B cell (primary cell): ENCODE data around the gene LIPE. TPM values are rescaled to one million over a fixed set of nuclear protein-coding genes. Genes with fewer than 3 reads are reported as not detected.

Source experiments
- ATAC-seq: fragments of 200-7000 bp; cut with Tn5 transposase; one replicate; pipeline ENCODE4 v1.10.0; 2021; ENCODE audit warnings: low read depth, mild to moderate bottlenecking, moderate number of reproducible peaks, moderate library complexity
- CTCF ChIA-PET: fragments of 350-600 bp; sonication (Branson Sonifier 250); formaldehyde crosslinking; loops from one replicate; lab custom pipeline; 2021; ENCODE audit warnings: antibody characterized with exemption, inconsistent platforms; lab: Charles Lee
- POLR2A ChIA-PET: fragments of 350-600 bp; sonication (Branson Sonifier 250); formaldehyde crosslinking; loops from one replicate; lab custom pipeline; 2021; ENCODE audit warnings: antibody characterized with exemption; lab: Charles Lee
- DNase-seq: peaks from one replicate; pipeline ENCODE4 v3.0.0; 2013
- H2AFZ ChIP-seq: 2 replicates; pipeline ENCODE4 v1.6.1; 2012; ENCODE audit warnings: mild to moderate bottlenecking, low read depth, low read length; ENCODE audit not compliant: insufficient read depth, poor library complexity, severe bottlenecking
- H3K27ac ChIP-seq, 2 donors: 1 replicate in 1 of 2; 2 replicates in 1 of 2; pipeline ENCODE4 v1.5.1; 2012 to 2013; ENCODE audit warnings: low read length in 2 of 2, mild to moderate bottlenecking in 2 of 2, moderate library complexity in 1 of 2
- H3K27me3 ChIP-seq, 4 experiments: fragments of 200-600 bp in 1 of 4; sonication (generic) in 1 of 4; replicated peaks in 1 of 4; 1 replicate in 2 of 4; 2 replicates in 2 of 4; pipeline versions ENCODE4 v1.6.1 to v1.7.0; 2013 to 2016; ENCODE audit warnings: low read length in 3 of 4, mild to moderate bottlenecking in 2 of 4, mixed read lengths in 1 of 4, moderate library complexity in 1 of 4; ENCODE audit not compliant: insufficient read depth in 4 of 4, control insufficient read depth in 3 of 4; ENCODE audit errors: control extremely low read depth in 1 of 4
- H3K36me3 ChIP-seq, 2 experiments: replicated peaks in 1 of 2; 1 replicate in 1 of 2; 2 replicates in 1 of 2; pipeline versions ENCODE4 v1.6.1 to v1.7.1; 2013; ENCODE audit warnings: low read length in 1 of 2; ENCODE audit not compliant: insufficient read depth in 2 of 2, control insufficient read depth in 1 of 2; ENCODE audit errors: control extremely low read depth in 1 of 2, extremely low read depth in 1 of 2
- H3K4me1 ChIP-seq, 2 donors: fragments of 200-600 bp in 1 of 2; sonication (generic) in 1 of 2; 1 replicate in 1 of 2; 2 replicates in 1 of 2; pipeline versions ENCODE4 v1.5.1 to v1.6.1; 2013 to 2017; ENCODE audit warnings: low read length in 2 of 2; ENCODE audit not compliant: control insufficient read depth in 2 of 2, insufficient read depth in 2 of 2
- H3K4me2 ChIP-seq: replicated peaks from 2 replicates; pipeline ENCODE3; 2012; ENCODE audit warnings: mild to moderate bottlenecking, low read depth, low read length; ENCODE audit not compliant: poor library complexity, severe bottlenecking
- H3K4me3 ChIP-seq, 5 experiments: fragments of 200-600 bp in 1 of 5; sonication (generic) in 1 of 5; 1 replicate in 3 of 5; 2 replicates in 2 of 5; pipeline versions ENCODE4 v1.5.1 to v1.7.0; 2011 to 2016; ENCODE audit warnings: low read length in 4 of 5, mild to moderate bottlenecking in 4 of 5, low read depth in 2 of 5, control low read depth in 1 of 5, moderate library complexity in 1 of 5; ENCODE audit not compliant: insufficient read depth in 1 of 5; ENCODE audit errors: control extremely low read depth in 1 of 5, extremely low read depth in 1 of 5
- H3K79me2 ChIP-seq: fragments of 200-600 bp; sonication (generic); one replicate; pipeline ENCODE4 v1.6.0; 2016; ENCODE audit warnings: low read length; ENCODE audit not compliant: control insufficient read depth, insufficient read depth
- H3K9ac ChIP-seq: fragments of 200-600 bp; sonication (generic); 2 replicates; pipeline ENCODE4 v1.6.1; 2017; ENCODE audit warnings: mild to moderate bottlenecking, low read length, moderate library complexity
- H3K9me3 ChIP-seq, 3 donors: one replicate each; pipeline versions ENCODE4 v1.6.1 to v1.7.1; 2013; ENCODE audit warnings: low read length in 2 of 3; ENCODE audit not compliant: control insufficient read depth in 2 of 3, insufficient read depth in 1 of 3; ENCODE audit errors: control extremely low read depth in 1 of 3
- H4K20me1 ChIP-seq: 2 replicates; pipeline ENCODE4 v1.6.0; 2012; ENCODE audit warnings: mild to moderate bottlenecking, low read length; ENCODE audit not compliant: insufficient read depth, control insufficient read depth, poor library complexity, severe bottlenecking
- H3K27ac Mint-ChIP-seq: one replicate; pipeline ENCODE4 v1.8.0; 2021; ENCODE audit warnings: mixed read lengths
- H3K27me3 Mint-ChIP-seq: one replicate; pipeline ENCODE4 v1.8.0; 2021; ENCODE audit warnings: mixed read lengths
- H3K4me1 Mint-ChIP-seq: one replicate; pipeline ENCODE4 v1.8.0; 2021; ENCODE audit warnings: mixed read lengths
- H3K4me3 Mint-ChIP-seq: one replicate; pipeline ENCODE4 v1.8.0; 2021; ENCODE audit warnings: mixed read lengths
- H3K9me3 Mint-ChIP-seq: one replicate; pipeline ENCODE4 v1.8.0; 2022; ENCODE audit warnings: mixed read lengths; ENCODE audit not compliant: insufficient read depth
- EZH2 ChIP-seq: IDR thresholded peaks from 2 replicates; pipeline ENCODE4 v1.6.1; 2012; ENCODE audit warnings: borderline replicate concordance, low read depth, mild to moderate bottlenecking, moderate library complexity, low read length; ENCODE audit not compliant: insufficient read depth, poor library complexity, severe bottlenecking
- WGBS: methylation state at CpG from one replicate; pipeline ENCODE4 v1.1.5; 2013; ENCODE audit warnings: missing lambda C conversion rate; ENCODE audit not compliant: insufficient coverage; 5-methylcytosine and 5-hydroxymethylcytosine counted together
- intact Hi-C: fragments of 100-400 bp; cut with micrococcal nuclease; formaldehyde crosslinking; loops from one replicate; pipeline ENCODE4 v1.10.0; 2022
- polyA plus RNA-seq: library from polyadenylated mRNA; depleted of rRNA; stranded (reverse); fragments of >200 nt; gene quantifications from 2 replicates; pipeline ENCODE4 v1.2.3, GENCODE V29; 2012
- total RNA-seq, 2 donors: library from RNA; stranded (reverse); fragments of 120-200 nt in 1 of 2; gene quantifications; 1 replicate in 1 of 2; 2 replicates in 1 of 2; pipeline versions ENCODE4 v1.2.3 to v1.2.4, GENCODE V29; 2013 to 2022
- TF ChIP-seq, protein P1 (sequence below): fragments of 200-600 bp; IDR thresholded peaks from one replicate; pipeline ENCODE4 v1.8.0; 2022; ENCODE audit warnings: antibody characterized with exemption, mild to moderate bottlenecking

LIPE gene
- total and polyA plus RNA-seq, 2 donors (not counting 1 experiment from before 2014, with no cell fraction given), result 46.9 to 49.4 TPM

DNA sequence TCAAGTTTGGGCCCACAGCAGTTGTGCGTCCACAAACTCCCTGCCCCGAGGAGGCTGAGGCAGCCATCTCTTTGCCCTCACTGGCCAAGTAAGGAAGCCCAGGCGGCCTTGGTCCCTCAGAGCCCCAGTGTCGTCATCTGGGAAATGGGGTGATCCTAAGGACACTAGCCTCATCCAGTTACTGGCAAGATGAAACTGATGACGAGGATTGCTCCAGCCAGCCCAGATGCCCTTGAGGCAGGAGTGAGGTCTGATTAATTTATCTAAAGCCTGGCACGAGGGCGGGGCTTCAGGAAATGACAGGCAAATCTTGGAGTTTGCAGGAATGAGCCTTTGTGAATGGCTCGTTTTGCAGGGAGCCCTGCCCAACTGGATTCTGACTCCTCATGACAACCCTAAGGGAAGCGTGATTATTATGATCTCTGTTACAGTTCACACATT lies 5.6 kb downstream of the LIPE start:
- H3K9ac ChIP-seq, result peak overlapping the region; percentile 97
- no peak for TF ChIP-seq EZH2
- peaks cover 22 to 40% of the 10 kb centered on the region in 2 donors for H3K4me1 ChIP-seq
- H3K9me3 ChIP-seq, result peaks cover 0 to 5% (median 0%) of the 10 kb centered on the region in 3 donors
- peaks cover 55% of the 10 kb centered on the region for H4K20me1 ChIP-seq
- Mint-ChIP-seq H3K27ac (peak overlapping the region; percentile 99), H3K9me3 (no peaks in the 10 kb centered on the region), H3K4me3 (peak overlapping the region; percentile 98), H3K4me1 (peaks cover 49% of the 10 kb centered on the region), H3K27me3 (no peaks in the 10 kb centered on the region)
- H3K36me3 ChIP-seq, result peaks cover 0 to 9% of the 10 kb centered on the region in 2 experiments
- no peak overlapping the region for H2AFZ ChIP-seq
- peak overlapping the region; percentile 78 to 85 for H3K27ac ChIP-seq
- H3K4me3 ChIP-seq, result no peak overlapping the region
- no peak for ATAC-seq
- DNase-seq, result no peak
- peak overlapping the region; percentile 98 for H3K4me2 ChIP-seq
- H3K27me3 ChIP-seq, result no peaks in the 10 kb centered on the region
- CTCF ChIA-PET, result interaction anchor here (0.8 to 3.8 kb wide), 3 partner anchors 17 to 25 kb away, joined by 3 to 17 read pairs (median 16); partner anchors contain the start of gene CXCL17
- H3K79me2 ChIP-seq, result peaks cover 52% of the 10 kb centered on the region
- POLR2A ChIA-PET, result no interaction called here
- WGBS, result 91% methylated on average over 9 of the region's 9 CpGs
- intact Hi-C loops, result loop anchor here (1.0 to 5.0 kb wide), 3 partner anchors 17 to 294 kb away; no protein-coding TSS in a partner anchor

DNA sequence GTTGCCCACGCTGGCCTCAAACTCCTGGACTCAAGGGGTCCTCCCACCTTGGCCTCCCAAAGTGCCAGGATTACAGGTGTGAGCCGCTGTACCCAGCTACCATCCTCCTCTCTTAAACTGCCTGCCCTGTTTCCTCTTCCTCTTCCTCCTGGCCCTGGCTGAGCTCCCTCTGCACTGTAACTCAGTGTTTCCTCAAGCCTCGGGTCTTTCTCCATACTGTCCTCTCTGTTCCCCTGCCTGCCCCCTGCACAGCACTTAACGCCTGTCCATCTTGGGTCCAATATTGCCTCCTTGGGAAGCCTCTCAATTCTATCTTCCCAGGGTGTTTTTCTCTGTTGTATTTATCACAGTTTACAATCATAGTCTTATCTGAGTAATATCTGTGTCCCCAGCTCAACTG lies 6.1 kb downstream of the LIPE start:
- CTCF ChIA-PET, result interaction anchor here (0.8 to 3.8 kb wide), 3 partner anchors 18 to 24 kb away, joined by 3 to 17 read pairs (median 16); partner anchors contain the start of gene CXCL17
- Mint-ChIP-seq H3K4me1 (peaks cover 49% of the 10 kb centered on the region), H3K9me3 (no peaks in the 10 kb centered on the region), H3K27ac (peak overlapping the region; percentile 70), H3K27me3 (no peaks in the 10 kb centered on the region), H3K4me3 (peak overlapping the region; percentile 98)
- no peak overlapping the region for H3K9ac ChIP-seq
- intact Hi-C loops, result loop anchor here (5.0 kb wide), 1 partner anchor 294 kb away; no protein-coding TSS in a partner anchor
- peak overlapping the region; percentile 78 to 85 for H3K27ac ChIP-seq
- POLR2A ChIA-PET, result no interaction called here
- H3K79me2 ChIP-seq, result peaks cover 52% of the 10 kb centered on the region
- TF ChIP-seq, protein P1, sequence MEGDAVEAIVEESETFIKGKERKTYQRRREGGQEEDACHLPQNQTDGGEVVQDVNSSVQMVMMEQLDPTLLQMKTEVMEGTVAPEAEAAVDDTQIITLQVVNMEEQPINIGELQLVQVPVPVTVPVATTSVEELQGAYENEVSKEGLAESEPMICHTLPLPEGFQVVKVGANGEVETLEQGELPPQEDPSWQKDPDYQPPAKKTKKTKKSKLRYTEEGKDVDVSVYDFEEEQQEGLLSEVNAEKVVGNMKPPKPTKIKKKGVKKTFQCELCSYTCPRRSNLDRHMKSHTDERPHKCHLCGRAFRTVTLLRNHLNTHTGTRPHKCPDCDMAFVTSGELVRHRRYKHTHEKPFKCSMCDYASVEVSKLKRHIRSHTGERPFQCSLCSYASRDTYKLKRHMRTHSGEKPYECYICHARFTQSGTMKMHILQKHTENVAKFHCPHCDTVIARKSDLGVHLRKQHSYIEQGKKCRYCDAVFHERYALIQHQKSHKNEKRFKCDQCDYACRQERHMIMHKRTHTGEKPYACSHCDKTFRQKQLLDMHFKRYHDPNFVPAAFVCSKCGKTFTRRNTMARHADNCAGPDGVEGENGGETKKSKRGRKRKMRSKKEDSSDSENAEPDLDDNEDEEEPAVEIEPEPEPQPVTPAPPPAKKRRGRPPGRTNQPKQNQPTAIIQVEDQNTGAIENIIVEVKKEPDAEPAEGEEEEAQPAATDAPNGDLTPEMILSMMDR, result no peak
- TF ChIP-seq EZH2, result no peak
- no peak overlapping the region for H2AFZ ChIP-seq
- DNase-seq (no peak), ATAC-seq (no peak)
- peaks cover 22 to 40% of the 10 kb centered on the region in 2 donors for H3K4me1 ChIP-seq
- H3K4me2 ChIP-seq, result peak overlapping the region; percentile 98
- no peak overlapping the region for H3K4me3 ChIP-seq
- H3K27me3 ChIP-seq, result no peaks in the 10 kb centered on the region
- H4K20me1 ChIP-seq, result peaks cover 55% of the 10 kb centered on the region
- 69% methylated on average over 3 of the region's 4 CpGs for WGBS
- peaks cover 0 to 9% of the 10 kb centered on the region in 2 experiments for H3K36me3 ChIP-seq
- H3K9me3 ChIP-seq, result peaks cover 0 to 5% (median 0%) of the 10 kb centered on the region in 3 donors
